NCI-H2171 (cell line): ENCODE data around the gene TBC1D22B.
A peak's percentile ranks its signal among the peaks of the same experiment; 100 is the strongest.

Experiments
- DNase-seq: peaks from one replicate; lab custom pipeline; 2025; lab: John Stamatoyannopoulos, UW

Gene TBC1D22B, protein sequence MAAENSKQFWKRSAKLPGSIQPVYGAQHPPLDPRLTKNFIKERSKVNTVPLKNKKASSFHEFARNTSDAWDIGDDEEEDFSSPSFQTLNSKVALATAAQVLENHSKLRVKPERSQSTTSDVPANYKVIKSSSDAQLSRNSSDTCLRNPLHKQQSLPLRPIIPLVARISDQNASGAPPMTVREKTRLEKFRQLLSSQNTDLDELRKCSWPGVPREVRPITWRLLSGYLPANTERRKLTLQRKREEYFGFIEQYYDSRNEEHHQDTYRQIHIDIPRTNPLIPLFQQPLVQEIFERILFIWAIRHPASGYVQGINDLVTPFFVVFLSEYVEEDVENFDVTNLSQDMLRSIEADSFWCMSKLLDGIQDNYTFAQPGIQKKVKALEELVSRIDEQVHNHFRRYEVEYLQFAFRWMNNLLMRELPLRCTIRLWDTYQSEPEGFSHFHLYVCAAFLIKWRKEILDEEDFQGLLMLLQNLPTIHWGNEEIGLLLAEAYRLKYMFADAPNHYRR

DNA sequence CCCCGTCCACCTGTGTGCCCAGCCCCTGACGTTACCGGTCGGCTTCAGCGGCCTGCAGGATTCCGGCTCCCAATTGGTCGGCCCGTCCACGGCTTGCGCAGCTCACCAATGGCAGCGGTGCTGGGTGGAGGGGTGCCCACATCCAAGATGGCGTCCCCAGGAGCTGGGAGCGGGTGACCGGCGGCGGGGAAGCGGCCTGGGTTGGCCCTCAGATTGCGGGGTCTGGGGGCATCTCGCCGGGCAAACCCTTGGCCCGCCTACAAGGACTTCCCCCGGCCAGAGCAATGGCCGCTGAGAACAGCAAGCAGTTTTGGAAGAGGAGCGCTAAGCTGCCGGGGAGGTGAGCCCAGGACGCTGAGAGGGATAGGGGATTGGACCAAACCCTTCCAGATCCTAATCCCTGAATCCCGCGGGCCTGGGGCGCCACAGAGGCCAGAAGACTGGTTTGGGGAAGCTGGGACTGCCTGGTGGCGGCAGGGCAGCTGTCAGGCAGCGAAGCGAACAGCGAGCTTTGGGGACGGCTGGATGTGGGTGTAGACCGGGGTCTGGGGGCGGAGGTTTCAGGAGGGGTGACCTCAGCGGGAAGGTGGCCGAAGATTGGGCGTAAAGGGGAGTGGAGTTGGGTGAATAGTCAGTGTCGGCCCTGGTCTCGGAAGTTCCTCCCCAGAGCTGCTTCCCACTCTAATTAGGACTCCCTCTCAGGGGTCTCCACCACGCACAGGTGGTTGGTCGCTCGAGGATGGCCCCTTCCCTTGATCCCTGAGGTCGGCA, at the start of gene TBC1D22B, which contains the start of gene TMEM217:
TSS of gene TBC1D22B (plus strand) at position 139 of the 771 bp plus-strand sequence. CDS start at position 285, 146 bp downstream.
TSS of gene TMEM217 (minus strand) at position 511 of the 771 bp plus-strand sequence. CDS start 39,114 bp downstream, outside the sequence.
- peak; percentile 95 for DNase-seq

DNA sequence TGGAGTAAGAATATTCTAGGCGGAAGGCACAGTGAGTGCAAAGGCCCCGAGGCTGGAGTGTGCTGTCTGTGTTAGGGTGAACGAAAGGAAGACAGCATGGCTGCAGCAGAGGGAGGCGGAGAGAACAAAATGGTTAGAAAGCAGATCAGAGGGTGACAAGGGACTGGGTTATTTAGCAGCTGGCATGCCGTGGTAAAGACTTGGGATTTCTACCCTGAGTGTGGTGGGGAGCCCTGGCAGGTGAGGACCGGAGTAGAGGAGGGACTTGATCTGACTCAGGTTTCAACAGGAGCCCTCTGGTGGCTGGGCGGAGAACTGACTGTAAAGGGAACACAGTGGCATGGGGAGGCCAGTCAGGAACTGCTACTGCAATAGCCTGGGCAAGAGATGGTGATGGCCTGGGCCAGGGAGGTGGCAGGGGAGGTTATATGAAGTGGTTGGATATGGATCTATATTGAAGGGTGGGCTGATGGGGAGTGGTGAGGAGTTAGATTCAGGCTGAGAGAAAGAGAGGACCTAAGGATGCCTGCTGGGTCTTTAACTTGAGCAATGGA, 49.6 kb upstream of the TBC1D22B start:
- DNase-seq = peak; percentile 40

DNA sequence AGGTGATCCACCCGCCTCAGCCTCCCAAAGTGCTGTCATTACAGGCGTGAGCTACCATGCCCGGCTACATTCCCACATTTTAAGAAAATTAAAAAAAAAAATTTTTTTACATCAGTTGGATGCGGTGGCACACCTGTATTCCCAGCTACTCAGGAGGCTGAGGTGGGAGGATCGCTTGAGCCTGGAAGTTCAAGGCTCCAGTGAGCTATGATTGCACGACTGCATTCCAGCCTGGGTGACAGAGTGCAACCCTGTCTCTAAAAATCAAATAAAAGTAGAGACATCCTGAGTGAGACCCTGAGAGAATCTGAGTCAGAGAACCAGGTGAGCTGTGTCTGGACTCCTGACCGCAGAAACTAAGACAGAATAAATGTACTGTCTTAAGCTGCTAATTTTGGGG, 48.8 kb upstream of the TBC1D22B start:
- DNase-seq = no peak

DNA sequence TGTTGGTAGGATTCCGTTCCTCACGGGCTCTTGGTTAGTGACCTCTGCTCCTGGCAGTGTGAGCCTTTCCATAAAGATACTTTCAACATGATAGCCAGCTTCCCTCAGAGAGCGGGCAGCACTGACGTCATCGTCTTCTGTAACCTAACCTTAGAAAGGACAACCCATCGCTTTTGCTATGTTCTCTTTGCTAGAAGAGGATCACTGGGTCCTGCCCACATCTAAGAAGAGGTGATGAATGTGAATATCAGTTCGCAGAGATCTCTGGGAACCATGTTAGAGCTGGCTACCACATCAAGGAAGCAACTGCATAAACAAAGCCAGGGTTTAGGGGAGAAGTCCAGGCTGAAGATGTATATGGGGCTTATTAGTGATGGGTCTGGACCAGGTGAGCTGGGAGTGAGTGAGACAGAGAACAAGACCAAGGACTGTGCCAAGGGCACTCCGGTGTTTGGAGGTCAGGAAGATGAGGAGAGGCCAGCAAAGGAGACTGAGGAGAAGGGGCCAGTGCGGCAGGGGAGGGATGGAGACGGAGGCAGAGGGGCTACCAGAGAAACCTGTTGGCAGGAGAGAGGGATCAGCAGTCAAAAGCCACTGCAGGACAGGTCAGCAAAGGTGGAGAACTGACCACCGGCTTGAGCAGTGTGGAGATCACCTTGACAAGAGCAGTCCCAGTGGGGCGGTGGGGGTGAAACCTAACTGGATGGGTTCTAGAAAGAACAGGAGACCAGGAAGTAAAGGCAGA, 47.9 kb upstream of the TBC1D22B start:
- no peak for DNase-seq

DNA sequence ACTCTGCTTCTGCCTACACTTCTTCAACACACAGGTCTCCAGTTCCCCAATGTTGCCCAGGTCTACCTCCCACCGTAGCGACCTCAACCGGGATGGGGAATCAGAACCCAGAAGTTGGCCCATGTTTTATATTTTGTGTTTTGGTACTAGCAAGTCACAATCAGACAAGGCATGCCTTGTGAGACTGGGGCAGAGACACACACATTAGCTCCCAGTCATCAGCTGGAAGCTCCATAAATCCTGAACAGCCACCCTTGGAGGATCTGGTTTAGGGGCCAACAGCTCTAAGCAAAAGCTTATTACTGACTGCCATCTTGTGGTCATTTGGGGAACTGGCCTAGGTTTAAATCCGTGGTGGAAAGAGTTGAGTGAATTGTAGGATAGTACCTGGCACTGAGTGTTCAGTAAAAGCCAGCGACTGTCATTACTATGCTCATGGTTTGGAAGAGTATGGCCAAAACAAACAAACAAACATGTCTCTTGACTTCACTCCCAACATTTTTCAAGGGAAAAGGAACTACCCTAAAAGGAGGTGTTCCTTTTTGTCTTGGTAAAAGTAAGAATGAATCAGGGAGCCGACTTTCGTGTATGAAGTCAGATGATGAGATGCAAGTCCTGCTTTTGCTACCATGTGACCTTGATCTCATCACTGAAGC, 47.1 kb upstream of the TBC1D22B start:
- DNase-seq = peak; percentile 58

DNA sequence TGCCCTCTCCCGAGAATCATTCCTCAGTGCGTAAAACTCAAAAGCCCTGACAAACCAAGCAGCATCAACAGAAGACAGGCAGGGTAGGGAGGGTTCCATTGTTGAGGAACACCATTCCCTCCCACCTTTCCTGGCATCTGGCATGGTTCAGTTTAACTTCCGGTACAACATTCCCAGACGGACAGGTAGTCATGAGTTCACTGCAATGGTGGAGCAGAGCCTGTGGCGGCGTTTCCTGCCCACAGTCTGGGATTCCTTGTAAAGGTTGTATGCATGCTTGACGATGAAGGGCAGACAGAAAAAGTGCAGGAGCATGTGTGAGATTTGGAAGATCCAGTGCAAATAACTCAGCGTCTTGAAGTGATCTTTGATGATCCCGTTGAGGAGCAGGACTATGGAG, 45.3 kb upstream of the TBC1D22B start:
- no peak for DNase-seq

DNA sequence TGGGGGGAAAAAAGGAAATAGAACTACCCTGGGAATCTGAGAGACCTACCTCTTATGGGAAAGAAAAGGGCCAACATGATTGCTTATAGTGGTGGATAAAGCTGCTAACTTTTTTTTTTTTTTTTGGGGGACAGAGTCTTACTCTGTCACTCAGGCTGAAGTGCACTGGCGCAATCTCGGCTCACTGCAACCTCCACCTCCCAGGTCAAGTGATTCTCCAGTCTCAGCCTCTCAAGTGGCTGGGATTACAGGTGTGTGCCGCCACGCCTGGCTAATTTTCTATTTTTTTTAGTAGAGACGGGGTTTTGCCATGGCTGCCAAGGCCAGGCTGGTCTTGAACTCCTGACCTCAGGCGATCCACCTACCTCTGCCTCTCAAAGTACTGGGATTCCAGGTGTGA, 39.5 kb upstream of the TBC1D22B start:
- DNase-seq = no peak

DNA sequence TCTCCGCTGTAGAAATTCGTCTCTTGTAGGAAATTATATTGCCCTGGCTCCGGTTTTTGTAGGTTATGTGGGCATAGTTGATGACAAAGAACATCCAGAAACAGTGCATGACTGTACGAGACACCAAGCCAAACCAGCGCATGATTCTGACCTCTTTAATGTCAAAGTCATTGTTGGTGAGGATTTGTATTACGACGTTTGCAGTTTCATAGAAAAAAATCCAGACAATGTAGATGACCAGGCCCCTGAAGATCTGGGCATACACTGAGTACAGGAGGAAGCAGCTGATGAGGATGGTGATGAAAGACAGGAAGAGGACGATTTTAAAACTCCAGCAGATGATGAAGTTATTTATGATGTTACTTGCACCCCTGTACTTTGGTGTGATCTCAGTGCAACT, 39.1 kb upstream of the TBC1D22B start:
- DNase-seq = no peak

DNA sequence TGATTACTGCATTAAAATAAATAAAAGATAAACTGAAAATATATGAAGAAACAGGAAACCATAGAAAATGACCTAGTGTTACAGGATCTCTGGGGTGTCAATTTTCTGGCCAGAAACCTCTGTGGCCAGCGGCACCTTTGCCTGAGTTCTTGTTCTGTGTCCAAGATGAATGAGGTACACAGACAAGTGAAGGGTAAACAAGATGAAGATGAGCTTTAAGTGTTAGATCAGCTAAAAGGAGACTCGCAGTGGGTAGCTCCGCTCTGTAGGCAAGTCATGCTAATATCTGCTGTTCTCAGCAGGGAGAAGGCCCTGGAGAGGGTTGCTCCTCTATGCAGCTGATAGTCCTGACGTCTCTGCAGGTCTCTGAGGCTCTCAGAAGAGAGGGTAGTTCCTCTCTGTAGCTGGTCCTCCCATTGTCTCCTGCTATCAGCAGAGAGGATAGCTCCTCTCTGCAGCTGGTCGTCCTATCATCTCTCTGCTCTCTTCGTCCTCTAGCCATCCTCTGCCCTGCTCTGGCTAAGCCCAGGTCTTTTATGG, 35.9 kb upstream of the TBC1D22B start:
- DNase-seq = no peak

DNA sequence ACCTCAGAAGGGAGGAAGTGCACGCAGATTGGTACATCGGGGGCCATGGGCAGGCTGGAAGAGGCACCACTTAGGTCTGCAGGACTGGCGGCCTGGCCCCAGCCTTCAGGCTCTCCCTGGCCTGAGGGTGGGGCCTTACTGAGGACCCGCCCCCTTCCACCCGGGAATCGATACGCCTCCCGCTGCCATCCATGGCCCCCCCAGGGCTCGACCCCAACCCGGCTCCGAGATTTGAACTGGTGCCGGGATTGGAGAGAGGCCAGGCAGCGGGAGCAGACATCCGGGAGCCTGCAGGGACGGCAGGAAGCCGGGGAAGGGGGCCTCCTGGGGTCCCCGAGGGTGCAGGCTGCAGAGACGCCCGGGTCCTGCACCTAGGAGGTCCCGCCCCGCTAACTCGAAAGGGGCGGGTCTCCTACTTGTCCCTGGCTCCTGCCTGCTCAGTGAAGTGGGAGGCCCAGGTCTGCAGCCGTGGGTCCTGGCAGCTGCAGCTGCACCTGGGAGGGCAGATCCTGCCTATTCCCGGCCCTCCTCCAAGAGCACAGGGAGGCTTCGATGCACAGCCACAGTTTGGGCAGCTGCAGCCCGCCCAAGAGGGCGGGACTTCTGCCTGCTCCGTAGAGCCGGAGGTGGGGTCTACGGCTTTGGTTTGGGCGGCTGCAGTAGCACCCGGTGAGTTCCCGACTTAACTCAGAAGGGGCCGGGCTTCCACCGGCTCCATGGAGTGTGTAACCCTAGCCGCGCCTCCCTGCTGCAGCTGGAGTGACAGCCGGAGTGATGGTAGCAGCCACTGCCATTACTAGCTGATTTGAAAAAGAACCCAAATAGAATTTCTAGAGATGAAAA, 35.2 kb upstream of the TBC1D22B start:
- DNase-seq = peak; percentile 96

DNA sequence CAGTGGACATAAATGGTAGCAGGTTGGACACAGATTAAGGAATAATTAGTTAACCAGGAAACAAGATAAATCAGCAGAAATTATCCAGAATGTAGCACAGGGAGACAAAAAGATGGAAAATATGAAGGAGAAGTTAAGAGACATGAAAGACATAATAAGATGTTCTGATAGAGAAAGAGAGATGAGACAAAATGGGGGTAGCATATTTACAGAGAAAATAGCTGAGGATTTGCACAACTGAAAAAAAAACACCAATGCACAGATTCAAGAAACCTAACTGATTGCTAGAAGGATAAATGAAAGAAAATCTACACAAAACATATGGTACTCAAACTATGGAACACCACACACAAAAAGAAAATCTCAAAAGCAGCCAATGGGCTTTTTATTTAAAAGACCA, 34.6 kb upstream of the TBC1D22B start:
- no peak for DNase-seq

DNA sequence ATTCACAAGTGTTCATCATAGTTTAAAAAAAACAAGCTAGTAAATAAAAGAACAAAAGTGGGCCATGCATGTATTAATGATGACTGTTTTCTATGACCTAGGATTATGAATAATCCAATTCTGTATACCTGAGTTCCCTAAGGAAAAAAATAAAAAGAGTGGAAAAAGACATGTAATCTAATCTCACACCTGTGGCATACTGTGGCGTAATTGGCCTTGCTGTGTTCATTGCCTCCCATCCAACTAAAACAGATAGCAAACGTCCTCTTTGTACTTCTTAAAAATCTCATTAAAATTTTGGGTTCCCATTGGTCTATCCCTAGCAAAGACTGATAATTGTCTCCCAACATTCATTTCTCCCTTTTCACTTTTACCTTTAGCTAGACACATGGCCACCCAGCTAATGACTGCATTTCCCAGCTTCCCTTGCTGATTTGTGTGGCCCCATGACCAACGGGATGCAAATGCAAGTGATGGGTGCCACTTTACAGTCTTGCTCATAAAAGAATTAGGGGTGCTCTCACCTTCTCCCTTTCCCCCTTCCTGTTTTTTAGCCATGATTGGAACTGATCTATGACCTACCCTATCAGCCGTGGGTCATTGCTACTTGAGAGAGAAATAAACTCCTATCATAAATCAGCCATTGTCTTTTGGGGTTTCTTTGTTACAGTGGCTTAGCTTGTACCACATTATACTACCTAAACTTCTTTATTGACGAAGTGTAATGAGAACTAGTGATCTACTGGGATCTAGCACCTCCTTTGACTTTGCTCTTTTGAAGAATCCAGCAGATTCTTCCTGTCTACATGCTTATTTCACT, 32.0 kb upstream of the TBC1D22B start:
- DNase-seq = no peak

DNA sequence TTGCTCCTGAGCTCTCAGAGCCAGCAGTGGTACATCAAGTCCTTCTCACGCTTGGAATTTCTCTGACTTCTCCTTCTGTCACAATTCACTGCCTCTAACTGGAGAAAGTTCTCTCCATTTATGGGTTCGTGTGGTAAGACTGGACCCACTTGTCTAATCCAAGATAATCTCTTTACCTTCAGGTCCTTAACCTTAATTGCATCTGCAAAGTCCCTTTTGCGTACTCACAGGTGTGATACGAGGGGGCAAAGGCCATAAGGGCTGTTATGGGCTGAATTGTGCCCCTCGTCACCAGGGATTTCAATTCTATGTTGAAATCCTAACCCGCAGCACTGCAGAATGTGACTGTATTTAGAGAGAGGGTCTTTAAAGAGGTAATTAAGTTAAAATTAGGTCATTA, 27.5 kb upstream of the TBC1D22B start:
- DNase-seq = no peak

DNA sequence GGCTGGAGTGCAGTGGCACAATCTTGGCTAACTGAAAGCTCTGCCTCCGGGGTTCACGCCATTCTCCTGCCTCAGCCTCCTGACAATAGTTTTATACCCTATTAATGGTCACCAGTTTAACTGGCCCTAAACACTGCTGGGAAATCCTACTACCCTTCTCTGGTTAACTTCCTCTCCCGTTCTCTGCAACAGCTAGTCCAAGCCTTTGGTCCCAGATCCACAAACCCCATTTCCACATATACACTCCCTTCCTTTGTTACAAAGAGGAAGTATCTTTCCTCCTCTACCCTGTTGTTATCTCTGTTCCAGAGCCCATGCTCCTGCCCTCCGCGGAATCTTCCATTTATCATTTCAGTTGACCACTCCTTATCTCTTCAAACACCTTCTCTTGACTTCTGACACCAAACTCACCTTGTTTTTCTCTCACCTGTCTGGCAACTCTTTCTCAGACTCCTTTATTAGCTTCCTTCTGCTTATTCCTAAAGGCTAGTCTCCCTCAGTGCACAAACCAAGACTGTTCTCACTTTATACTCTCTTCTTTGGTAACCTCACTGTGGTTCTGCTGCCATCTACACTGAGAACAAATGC, 25.0 kb upstream of the TBC1D22B start:
- no peak for DNase-seq

DNA sequence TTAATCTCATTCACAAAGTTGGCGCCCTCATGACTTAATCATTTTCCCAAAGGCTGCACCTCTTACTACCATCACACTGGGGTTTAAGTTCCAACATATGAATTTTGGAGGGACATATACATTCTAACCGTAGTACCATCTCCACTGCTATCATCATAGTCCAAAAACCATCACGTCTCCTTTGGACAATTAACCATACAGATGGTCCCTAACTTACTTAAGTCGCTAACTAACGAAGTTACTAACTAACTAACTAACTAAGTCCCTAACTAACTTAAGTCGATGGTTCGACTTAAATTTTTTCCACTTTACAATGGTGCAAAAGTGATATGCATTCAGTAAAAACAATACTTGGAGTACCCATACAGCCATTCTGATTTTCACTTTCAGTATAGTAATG, 24.0 kb upstream of the TBC1D22B start:
- DNase-seq = no peak

DNA sequence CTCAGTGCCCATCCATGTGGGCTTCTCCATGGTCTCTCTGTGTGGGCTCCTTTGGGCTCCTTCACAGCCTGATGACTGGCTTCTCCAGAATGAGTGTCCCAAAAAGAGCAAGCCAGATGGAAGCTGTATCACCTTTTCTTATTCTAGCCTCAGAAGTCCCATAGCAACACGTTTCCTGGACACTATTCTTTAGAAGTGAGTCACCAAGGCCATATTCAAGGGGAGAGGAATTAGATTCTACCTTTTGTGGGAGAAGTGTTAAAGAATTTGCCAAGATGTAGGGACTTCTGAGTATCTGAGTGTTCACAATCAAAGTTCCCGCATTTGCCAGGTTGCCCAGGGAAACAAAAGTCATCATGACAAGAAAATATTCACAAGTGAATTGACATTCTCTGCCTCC, 20.7 kb upstream of the TBC1D22B start:
- DNase-seq = no peak

DNA sequence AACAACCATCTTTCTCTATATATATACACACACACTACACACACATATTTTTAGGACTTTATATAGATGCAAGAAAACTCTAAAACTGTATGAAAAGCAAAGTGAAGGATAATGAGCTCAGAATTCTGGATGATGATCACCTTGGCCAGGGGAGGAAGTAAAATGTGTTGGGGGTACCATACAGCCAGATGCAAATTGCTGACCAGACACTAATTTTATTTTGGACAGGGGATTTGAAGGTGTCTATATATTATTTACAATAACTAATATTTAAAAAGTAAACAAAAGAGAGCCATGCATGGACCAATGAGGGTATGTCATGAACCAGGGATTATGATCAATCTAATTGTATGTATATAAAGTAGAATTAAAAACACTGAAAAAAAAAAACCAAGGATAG, 19.8 kb upstream of the TBC1D22B start:
- DNase-seq = no peak

DNA sequence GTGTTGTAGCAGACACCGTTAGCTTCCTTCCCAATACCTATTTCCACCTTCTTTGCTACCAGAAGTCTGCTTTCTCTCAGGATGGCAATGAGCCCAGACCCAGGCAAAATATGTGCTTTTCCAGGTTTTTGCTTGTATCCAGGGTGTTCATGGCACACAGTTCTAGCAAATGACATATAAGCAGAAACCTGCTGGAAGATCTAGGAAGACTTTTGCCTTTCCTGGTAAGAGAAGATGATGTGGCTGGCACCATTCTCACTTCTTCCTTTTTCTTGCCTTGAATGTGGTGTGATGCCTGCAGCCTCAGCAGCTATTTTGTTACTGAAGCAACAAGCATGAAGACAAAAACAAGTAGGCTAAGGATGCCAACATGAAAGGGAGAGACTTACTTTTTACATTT, 19.2 kb upstream of the TBC1D22B start:
- DNase-seq = no peak

DNA sequence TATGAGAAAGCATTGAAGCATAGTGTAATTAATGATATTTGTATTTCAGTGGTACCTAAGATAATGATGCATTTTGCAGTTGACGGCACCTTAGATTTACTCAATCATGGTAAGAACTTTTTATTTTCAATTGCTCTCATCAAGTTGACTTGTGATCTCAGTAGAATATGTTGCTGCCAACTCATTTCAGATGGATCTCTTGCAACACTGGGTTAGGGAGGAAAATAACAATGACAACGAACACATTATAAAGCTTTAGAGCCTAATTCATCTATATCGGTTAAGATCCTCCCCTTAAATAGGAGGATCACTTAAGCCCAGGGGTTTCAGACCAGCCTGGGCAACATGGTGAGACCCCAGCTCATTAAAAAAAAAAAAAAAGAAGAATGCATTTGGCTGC, 18.0 kb upstream of the TBC1D22B start:
- no peak for DNase-seq
